Right ventricle myocardium superior (tissue), 1 donor: ENCODE measurements around the gene SMC3. TPM values are rescaled to one million over a fixed set of nuclear protein-coding genes. Genes with fewer than 3 reads are reported as not detected.
"Not testable (repeated sequence)": the region's sequence is repeated elsewhere in the genome, so short reads cannot be mapped to it uniquely, and the experiment has no call there.

Source experiments
- ATAC-seq: fragments of 200-7000 bp; cut with Tn5 transposase; one replicate; pipeline ENCODE4 v1.9.1; 2020; ENCODE audit warnings: mild to moderate bottlenecking; ENCODE audit not compliant: poor library complexity
- DNase-seq: peaks from one replicate; pipeline ENCODE4 v3.0.0-alpha.2; 2020
- intact Hi-C: fragments of 100-400 bp; cut with DNase I; formaldehyde crosslinking; loops from one replicate; pipeline ENCODE4 v1.11.2; 2022
- long read RNA-seq: library from polyadenylated mRNA; unstranded; transcript quantifications from one replicate; pipeline ENCODE4 v2.0.0, GENCODE V29; 2021
- total RNA-seq: library from RNA; stranded (reverse); fragmentation: NEBNext Ultra II Directional; extraction: Animal tissue kit (Norgen Biotek cat#: 25700); gene quantifications from one replicate; pipeline ENCODE4 v1.2.1, GENCODE V29; 2021
- donor health status: DM: no; HTN: yes; CAD: no; lungs with severe emphysema.

Gene SMC3
- total RNA-seq = 20.3 TPM
- long read RNA-seq, full-length matches to known transcripts = 41 of 42 reads
- long read RNA-seq, partial matches to known transcripts = 1 of 42 reads
- long read RNA-seq, other reads (novel, unspliced or antisense) = 0 of 42 reads

DNA sequence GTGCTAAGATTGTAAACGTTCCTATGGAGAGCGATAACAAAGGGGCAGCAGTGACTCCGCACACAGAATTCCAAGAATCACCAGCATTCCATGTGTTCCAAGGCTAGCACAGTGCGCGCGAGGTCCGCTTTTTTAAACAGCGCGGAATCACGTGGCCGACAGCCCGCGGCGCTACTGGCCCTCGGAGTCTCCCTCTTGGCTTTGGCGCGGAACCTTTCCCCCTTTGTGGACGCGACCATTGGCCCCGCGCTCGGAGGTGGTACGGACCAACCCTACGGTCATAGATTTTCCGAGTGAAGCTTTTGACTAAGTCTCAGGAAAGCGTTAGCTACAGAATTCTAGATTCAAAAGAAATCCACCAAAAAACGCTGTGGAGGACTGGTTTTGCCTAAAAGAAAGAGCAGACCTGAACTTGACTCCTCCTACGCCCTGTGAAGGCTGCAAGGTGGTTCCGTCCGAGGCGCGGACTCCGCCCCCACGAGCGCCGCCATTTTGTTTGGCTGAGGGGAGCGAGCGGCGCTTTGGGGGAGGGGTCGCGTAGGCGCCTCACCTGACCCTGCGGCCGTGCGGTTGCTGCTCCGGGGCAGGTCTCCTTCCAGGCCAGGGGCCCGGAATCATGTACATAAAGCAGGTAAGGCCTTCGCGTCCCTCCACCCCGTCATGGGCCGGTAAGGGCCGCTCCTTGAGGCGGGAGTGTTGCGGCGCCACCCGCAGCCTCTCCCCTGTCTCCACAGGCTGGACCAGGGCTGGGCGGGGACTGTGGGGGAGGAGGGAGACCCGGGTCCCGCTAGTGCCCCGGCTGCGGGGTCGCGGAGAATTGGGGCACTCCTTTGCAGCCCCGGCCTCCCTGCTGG, at the start of gene SMC3:
TSS of gene SMC3 (plus strand) at position 495 of the 854 bp plus-strand sequence. CDS start at position 617, 122 bp downstream.
- intact Hi-C loops = no loop called here
- DNase-seq = peak; percentile 95
- ATAC-seq = peak; percentile 98

DNA sequence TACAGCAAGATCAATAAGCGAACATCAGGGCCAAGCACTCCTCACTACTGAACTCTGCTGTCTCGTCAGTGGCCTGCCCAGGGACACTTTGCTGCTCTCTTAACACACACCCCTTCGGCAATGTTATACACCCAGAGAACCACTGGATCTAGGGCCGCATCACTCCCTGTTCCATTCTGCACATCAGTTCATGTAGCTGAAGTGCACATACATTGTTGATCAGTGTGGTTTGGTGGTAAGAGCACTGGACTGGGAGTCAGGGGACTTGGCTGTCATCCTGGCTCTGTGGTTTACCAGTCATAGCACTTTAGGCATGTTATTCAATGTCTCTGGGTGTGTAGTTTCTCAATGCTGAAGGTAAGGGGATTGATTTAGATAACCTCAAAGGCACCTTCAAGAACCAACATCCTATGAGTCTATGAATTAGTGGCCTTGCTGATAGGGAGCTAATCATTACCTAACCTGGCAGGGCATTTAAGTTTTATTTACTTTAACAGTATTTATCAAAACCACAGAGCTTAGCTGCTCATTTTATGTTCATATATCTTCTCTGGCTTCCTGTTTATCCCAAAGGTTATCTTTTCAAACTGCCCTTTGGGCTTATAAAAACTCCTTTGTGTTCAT, 45.0 kb upstream of the SMC3 start:
- DNase-seq = no peak
- intact Hi-C loops = no loop called here
- ATAC-seq = no peak

DNA sequence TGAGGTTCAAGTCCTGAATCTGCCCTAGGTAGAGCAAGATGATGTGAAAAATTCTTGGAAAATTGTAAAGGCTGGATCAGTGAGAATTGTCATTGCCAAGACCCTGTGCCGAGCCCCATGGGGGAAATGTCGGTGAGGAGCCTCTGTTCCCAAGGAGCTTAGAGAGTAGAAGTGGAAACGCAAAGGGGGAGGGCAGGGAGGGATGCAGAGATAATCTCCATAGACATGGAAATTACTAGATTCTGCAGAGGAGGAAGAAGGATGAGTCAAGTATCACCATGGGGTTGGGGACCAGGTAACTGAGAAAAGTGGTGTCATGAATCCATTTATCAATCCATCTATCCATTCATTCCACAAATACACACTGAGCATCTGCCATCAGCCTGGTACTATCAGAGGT, 43.8 kb upstream of the SMC3 start:
- DNase-seq = no peak
- ATAC-seq = no peak
- intact Hi-C loops = no loop called here

DNA sequence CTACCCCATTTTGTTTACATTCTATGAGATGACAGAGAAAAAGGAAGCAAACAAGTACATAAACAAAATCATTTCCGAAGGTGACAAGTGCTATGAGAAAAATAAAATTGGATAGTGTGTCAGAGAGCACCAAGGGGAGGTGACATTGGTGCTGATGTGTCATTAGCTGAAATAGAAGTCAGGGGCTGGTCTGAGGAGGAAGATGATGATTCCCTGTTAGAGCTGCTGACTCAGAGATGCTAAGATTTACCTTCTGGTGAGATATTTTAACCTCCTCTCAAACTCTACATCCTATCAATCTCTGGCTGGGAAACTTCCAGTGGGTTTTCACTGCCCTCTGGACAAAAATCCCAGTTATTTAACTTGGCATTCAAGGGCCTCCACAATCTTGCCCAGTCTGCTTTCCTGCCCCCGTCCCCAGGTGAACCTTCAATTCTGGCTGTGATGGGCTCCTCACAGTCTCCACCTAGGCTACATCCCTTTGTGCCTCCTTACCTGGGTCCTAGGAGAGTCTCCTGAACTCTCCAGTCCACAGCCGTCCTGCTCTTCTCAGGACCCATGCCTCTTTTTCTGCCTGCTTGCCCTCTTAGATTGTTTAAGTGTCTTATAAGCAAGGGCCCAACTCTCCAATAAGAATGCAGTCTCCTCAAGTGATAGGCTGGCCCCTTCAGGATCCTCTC, 43.2 kb upstream of the SMC3 start:
- DNase-seq (no peak), ATAC-seq (no peak)
- intact Hi-C loops = no loop called here

DNA sequence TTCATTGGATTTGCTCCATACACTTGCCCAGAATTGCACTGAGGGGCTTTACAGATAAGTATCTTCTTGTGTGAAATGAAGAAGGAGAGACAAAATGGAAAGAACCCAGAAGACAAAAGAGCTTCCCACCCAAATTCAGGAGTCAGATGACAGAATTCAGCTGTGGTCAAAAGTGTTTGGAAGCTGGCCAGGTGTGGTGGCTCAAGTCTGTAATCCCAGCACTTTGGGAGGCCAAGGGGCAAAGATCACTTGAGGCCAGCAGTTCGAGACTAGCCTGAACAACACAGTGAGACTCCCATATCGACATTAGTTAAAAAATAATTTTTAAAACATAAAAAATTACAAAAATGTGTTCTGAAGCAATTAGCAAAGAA, 42.6 kb upstream of the SMC3 start:
- ATAC-seq (no peak), DNase-seq (no peak)
- intact Hi-C loops = no loop called here

DNA sequence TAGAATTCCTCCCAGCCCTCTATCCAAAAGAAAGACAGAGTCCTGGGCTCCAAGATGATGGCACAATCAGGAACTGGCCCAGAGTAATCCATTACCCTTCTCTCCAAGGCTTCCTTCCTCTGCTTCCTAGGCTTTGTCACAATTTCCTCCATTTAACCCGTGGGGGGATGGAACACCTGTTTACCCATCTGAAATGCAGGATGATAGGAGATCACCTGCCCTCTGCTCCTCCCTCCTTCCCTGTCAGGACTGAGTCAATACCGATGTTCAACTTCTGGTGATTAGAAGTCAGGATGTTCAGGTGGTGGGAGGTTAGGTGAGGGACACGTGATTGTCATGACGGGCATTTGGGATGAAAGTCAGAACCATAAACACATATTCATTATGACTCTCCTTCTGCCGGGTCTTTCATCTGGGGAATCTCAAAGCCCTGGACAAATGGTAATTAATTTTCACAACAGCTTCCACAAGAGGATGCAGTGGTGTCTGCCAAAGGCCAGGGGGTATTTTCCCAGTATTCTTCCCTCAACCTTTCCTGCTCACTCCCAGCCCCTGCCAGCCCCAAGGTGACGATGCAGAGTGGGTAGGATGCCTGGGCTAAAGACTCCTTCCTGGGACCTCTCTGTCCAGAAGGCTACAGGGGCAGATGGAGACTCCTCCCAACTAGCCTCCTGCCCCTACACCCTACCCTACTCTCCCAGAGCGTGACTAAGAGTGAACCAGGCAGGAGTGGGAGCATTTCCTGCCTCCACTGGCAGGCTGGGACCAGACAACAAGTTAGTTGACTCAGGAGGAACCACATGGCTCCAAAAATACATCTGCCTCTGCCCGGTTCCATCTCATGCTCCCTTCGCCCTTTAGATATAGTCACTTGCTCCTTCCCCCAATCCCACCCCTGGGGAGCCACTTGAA, 41.9 kb upstream of the SMC3 start:
- intact Hi-C loops = no loop called here
- ATAC-seq = no peak
- no peak for DNase-seq

DNA sequence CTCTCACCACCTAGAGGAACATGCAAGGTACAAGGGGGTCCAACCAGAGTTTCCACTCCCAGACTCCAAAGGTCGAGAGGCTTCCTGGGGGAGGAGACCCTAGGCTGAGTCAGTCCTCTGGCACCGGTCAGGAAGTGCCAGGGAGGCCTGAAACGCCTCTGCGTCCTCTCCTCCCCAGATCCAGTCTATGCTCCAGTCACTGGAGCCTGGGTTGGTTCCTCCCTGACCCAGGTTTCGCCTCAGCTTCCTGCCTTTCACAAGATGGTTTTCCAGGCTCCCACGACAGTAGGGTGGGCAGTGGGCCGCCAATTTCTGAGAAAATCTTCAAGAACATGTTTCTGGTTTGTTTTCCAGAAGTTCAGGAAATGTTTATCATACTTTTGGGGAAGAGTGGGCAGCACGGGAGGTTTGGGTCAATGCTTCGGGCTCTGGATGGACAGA, 39.7 kb upstream of the SMC3 start:
- no peak for DNase-seq
- no peak for ATAC-seq
- intact Hi-C loops = no loop called here

DNA sequence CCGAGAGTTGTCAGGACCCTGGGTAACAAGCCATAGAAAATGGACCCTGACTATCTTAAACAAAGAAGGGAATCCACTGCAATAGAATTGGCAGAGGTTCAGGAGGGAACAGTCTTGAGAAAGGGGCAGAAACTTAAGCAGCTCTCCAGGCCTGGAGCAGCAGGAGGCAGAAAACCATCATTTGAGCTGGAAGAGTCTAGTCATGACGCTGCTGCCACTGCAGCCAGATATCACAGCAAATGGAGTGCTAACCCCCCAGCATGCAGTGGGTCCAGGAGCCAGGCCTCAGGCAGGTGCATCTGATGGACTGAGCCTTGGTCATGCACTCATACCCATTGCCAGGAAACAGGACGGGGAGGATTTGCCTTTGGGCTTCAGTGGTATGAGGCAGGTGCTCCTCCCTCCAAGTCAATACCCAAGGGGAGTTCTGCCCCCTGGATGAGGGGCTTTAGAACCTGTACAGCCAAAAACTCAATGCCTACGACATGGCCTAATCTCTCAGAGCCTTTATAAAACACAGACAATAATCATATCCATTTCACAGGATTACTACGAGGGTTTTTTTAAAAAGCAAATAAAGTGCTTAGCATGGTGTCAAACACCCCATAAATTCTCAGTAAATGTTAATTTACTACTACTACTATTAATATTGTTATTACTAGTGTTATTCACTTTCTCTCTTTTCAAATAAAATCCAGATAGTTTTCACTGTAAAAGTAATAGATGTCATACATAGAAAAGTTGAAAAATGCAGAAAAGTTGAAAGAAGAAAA, 39.1 kb upstream of the SMC3 start:
- ATAC-seq (no peak), DNase-seq (no peak)
- intact Hi-C loops = no loop called here

DNA sequence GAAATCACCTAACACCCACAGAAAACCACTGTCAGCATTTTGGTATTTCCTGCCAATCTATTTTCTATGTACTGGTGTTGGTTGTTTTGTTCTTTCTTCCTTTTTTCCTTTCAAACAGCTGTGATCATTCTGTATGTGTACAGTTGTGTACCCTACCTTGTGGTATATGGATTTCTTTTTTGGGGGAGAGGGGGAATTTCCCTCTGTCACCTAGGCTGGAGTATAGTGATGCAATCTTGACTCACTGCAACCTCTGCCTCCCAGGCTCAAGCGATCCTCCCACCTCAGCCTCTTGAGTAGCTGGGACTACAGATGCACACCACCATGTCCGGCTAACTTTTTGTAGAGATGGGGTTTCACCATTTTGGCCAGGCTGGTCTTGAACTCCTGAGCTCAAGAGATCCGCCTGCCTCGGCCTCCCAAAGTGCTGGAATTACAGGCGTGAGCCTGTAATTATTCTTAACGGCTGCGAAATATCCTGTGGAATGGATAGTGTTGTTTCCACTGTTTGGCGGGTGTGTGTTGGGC, 38.4 kb upstream of the SMC3 start:
- ATAC-seq, intact Hi-C loops, DNase-seq: not testable (repeated sequence)

DNA sequence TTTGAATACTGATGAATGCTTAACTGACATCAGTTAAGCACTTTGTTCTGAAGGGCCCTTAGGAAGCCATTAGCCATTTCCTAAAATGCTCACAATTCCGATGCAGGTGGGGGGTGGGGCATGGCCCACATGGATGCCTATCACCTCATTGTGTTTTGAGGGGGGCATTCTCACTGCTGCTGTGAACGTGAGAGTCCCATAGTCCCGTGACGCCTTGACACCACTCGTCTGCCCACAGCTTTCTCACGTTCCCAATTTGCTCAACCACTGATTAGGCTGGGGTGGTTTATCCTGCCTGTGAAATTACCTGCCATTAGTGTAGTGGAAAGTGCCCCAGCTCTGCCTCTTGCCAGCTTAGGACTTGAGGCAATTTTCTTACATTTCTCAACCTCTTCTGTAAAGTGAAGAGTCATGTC, 37.9 kb upstream of the SMC3 start:
- DNase-seq = no peak
- intact Hi-C loops = no loop called here
- no peak for ATAC-seq

DNA sequence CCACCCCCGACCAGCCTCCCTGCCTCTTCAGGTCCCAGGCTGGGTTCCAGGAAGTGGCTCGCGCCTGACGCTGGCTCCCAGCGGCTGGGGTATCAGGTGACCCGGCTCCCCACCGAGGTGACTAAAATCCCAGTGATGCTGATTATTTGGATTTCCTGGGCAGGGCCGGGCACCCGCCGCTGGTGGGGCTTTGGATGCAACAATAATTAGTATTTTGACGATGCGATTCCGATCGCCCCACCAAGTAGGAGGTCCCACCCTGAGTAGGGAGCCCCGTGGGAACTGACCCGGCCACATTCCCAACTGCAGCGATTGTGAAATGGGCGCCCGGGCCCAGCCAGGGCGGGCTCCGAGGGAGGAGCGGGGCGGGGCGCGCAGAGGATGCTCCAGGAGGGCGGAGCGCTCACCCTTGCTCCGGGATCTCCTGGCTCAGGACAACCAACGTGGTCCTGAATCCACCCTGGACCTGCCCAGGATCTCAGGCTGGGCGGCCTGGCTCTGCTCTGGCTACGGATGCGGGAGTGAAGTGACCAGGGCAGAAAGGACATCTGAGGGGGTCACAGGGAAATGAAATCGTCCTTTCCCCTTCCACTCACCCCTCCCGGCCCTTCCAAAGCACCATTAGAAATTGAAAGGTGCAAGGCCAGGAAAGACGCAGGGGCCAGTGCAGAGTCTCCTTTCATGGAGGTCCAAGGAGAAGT, 37.2 kb upstream of the SMC3 start:
- ATAC-seq = peak; percentile 83
- intact Hi-C loops = no loop called here
- DNase-seq = peak; percentile 75

DNA sequence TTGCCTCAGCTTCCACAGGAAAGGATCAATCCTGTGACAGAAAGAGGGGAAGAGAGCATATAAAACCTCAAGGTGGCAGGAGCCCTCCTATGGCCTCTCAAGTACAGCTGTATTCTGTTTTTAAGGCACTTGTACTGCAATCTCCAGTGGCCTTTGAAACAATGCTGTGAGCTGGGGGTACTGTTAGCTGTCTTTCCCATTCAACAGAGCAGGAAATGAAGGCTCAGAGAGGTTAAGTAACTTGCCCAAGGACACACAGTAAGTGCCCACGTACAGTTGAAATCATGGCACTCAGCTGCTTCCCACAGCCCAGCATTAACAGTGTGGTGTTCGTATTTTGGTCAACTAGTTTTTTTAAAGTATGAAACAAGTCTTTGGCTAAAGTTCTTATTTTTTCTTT, 35.8 kb upstream of the SMC3 start:
- ATAC-seq (no peak), DNase-seq (no peak)
- intact Hi-C loops = no loop called here

DNA sequence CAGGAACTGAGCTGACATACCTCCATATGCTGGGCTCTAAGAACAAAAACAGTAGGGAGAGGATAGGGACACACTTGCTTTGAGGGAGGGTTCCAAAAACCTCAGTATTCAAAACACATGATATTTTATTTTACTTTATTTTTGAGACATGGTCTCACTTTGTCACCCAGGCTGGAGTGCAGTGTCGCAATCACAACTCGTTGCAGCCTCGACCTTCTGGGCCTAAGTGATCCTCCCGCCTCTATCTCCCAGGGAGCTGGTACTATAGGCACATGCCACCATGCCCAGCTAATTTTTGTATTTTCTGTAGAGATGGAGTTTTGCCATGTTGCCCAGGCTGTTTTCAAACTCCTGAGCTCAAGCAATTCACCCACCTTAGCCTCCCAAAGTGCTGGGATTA, 34.9 kb upstream of the SMC3 start:
- intact Hi-C loops, DNase-seq, ATAC-seq: not testable (repeated sequence)

DNA sequence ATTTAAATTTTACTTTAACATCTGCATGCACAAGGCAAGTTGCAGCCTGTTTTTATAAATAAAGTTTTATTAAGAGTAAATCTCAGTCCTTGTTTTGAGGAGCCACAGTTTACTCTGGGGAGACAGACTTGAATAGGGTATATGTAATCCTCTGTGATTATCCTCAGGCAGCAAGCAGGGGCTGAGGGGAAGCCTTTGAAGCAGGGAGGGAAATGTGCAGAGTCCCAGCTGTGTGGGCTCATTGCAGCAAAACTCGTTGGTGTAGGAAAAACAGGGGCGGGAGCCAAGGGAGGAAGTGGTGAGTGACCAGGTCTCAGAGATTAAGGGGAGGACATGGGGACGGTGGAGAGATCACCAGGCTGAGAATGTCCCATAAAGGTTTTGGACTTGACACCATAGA, 34.3 kb upstream of the SMC3 start:
- ATAC-seq (no peak), DNase-seq (no peak)
- intact Hi-C loops = no loop called here

DNA sequence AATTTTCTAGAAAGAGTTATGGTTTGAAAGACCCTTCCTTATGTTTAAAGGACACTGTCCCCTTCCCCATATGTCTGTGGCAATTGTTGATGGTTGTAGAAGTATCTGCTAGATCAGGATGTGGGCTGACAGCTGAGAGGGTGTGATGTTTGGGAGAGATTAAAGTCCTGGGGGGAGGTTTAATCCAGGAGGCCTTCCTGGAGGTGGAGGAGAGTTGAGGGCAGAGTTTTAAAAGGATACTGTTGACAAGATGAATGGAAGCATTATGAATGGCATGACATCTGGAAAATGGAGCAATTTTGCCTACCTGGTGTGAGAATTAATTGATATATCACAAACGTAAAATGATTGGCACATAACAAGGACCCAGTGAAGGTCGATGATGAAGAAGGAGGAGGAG, 32.9 kb upstream of the SMC3 start:
- intact Hi-C loops = loop anchor here (2.0 kb wide), 1 partner anchor 180 kb away; no protein-coding TSS in a partner anchor
- DNase-seq (no peak), ATAC-seq (no peak)

DNA sequence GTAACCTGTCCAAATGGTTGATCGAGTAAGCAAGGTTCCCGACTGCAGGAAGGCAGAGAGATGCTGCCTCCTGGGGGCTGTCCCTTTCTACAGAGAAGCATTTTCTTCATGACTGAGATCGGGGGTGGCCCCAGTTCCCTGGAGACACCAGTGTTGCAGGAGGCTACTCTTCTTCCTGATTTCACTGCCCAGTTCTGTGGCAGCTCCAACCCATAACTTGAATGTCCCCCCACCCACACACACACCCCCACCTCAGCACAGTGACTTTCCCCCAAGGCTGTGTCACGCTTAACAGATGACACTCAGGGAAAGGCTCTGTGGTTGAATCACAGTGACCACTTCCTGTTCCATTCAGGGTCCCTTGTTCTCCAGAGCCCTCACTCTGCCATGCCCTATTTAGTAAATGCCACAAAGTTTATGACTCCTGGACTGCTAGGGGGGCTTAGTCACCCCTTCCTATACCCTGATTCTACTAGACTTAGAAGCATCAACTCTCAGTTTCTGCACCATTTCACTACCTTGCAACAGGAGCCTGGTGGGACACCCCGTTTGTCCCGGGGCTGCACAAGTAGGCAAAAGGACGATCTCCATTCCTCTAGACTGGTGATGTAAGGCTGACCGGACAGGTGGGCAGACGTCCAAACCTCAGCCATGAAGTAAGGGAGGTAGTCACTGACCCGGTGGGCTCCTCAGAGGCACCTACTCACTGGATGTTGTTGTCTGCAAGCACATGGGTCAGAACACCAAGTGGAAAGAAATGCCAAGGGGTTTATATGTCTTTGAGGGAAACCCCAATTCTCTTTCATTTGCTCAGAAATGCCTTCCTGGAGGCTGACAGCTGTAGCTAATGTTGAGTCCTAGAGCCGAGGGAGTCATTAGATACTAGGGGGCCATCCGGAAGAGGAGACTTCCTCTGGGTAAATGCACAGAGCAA, 31.3 kb upstream of the SMC3 start:
- ATAC-seq (peak; percentile 82), DNase-seq (no peak)
- intact Hi-C loops = loop anchor here (2.0 kb wide), 1 partner anchor 181 kb away; no protein-coding TSS in a partner anchor
